K562 (cell line): ENCODE measurements around the gene GABPB2. TPM values are rescaled to one million over a fixed set of nuclear protein-coding genes. Genes with fewer than 3 reads are reported as not detected.

Experiments used
- ATF1 ChIP-seq, 2 experiments: fragments of 450-650 bp in 1 of 2; IDR thresholded peaks; 2 replicates each; pipeline ENCODE4 v1.6.1; 2016; ENCODE audit warnings: missing compliant biosample characterization in 1 of 2, missing genetic modification characterization in 1 of 2
- GTF2B ChIP-seq: IDR thresholded peaks from 2 replicates; pipeline ENCODE4 v1.6.1; 2011; ENCODE audit not compliant: insufficient read length; ENCODE audit errors: extremely low read depth
- JUN ChIP-seq, 2 experiments: sonication (generic) in 1 of 2; formaldehyde crosslinking in 1 of 2; IDR thresholded peaks; 2 replicates each; pipeline versions ENCODE4 v1.6.1 to v1.8.0; 2012 to 2022; ENCODE audit warnings: borderline replicate concordance in 2 of 2, mild to moderate bottlenecking in 2 of 2, improper control_type of control experiment in 1 of 2, low read depth in 1 of 2, low read length in 1 of 2, missing genetic modification reagents in 1 of 2
- KAT7 ChIP-seq: sonication (generic); formaldehyde crosslinking; IDR thresholded peaks from 2 replicates; pipeline ENCODE4 v1.8.0; 2022; ENCODE audit warnings: missing genetic modification reagents, mild to moderate bottlenecking, borderline replicate concordance
- KLF13 ChIP-seq: fragments of 450-650 bp; IDR thresholded peaks from 2 replicates; pipeline ENCODE4 v1.6.1; 2016; ENCODE audit warnings: missing genetic modification characterization, low read depth, mild to moderate bottlenecking, missing compliant biosample characterization, moderate library complexity, borderline replicate concordance
- POLR2A ChIP-seq: fragments of 450-650 bp; conservative IDR thresholded peaks from 2 replicates; pipeline ENCODE4 v1.6.1; 2016
- RFX1 ChIP-seq: fragments of 450-650 bp; IDR thresholded peaks from 2 replicates; pipeline ENCODE4 v1.6.1; 2016; ENCODE audit warnings: mild to moderate bottlenecking, moderate library complexity
- TRIM24 ChIP-seq, 2 experiments: fragments of 450-650 bp; IDR thresholded peaks; 2 replicates each; pipeline ENCODE4 v1.6.1; 2016
- ZKSCAN8 ChIP-seq: fragments of 200-800 bp; sonication (Bioruptor generic); IDR thresholded peaks from 2 replicates; pipeline ENCODE4 v1.6.1; 2016; ENCODE audit warnings: missing genetic modification characterization, missing compliant biosample characterization
- ZNF384 ChIP-seq: IDR thresholded peaks from 2 replicates; pipeline ENCODE4 v1.6.1; 2012; ENCODE audit warnings: low read depth, low read length, improper control_type of control experiment
- ZNF589 ChIP-seq: fragments of 200-800 bp; sonication (Bioruptor generic); IDR thresholded peaks from 2 replicates; pipeline ENCODE4 v1.6.1; 2016; ENCODE audit warnings: low read depth, missing genetic modification characterization, missing compliant biosample characterization
- ZNF766 ChIP-seq: fragments of 200-800 bp; sonication (Bioruptor generic); conservative IDR thresholded peaks from 2 replicates; pipeline ENCODE4 v1.6.1; 2016; ENCODE audit warnings: missing genetic modification characterization, missing compliant biosample characterization
- polyA plus RNA-seq, 8 experiments: library from polyadenylated mRNA; depleted of rRNA in 4 of 8; stranded (reverse) in 5 of 8; unstranded in 3 of 8; fragments of >200 nt; fragmentation: Nextera tagmentation in 2 of 8; fragmentation: Illumina TruSeq in 1 of 8; extraction: Ambion mirVana in 2 of 8; extraction: Trizol in 1 of 8; gene quantifications; 2 replicates each; pipeline versions ENCODE4 v1.2.1 to v1.2.3, GENCODE V29; 2011 to 2014; ENCODE audit warnings: inconsistent platforms in 1 of 8, missing spikeins in 1 of 8
- total RNA-seq, 7 experiments: library from RNA; depleted of rRNA in 6 of 7; stranded (reverse); fragments of >200 nt in 6 of 7; fragmentation: Illumina TruSeq in 2 of 7; extraction: Trizol in 2 of 7; gene quantifications; 2 replicates each; pipeline versions ENCODE4 v1.2.1 to v1.2.3, GENCODE V29; 2011 to 2021; ENCODE audit warnings: low replicate concordance in 1 of 7
- TF ChIP-seq, protein P1 (sequence below): fragments of 250-450 bp; sonication (Bioruptor Pico); IDR thresholded peaks from 2 replicates; pipeline ENCODE4 v1.5.0; 2020; ENCODE audit warnings: mild to moderate bottlenecking
- TF ChIP-seq, protein P2 (sequence below): fragments of 450-650 bp; IDR thresholded peaks from 2 replicates; pipeline ENCODE4 v1.6.1; 2016; ENCODE audit warnings: missing biosample characterization, missing genetic modification characterization
- TF ChIP-seq, protein P3 (sequence below), 3 experiments: fragments of 200-800 bp in 1 of 3; fragments of 250-450 bp in 1 of 3; fragments of 450-650 bp in 1 of 3; sonication (Bioruptor Pico) in 1 of 3; sonication (Bioruptor generic) in 1 of 3; formaldehyde crosslinking in 1 of 3; IDR thresholded peaks; 2 replicates each; pipeline versions ENCODE4 v1.6.1 to v1.8.0; 2016 to 2022; ENCODE audit warnings: mild to moderate bottlenecking in 2 of 3, missing genetic modification characterization in 2 of 3, missing compliant biosample characterization in 1 of 3, moderate library complexity in 1 of 3

The GABPB2 gene
- total and polyA plus RNA-seq, 9 of the 15 experiments (the other 6 are each of a cell fraction or from before 2014, with no cell fraction given), result 2.2 to 13.3 (median 6.1) TPM

GRCh38 chr1:151062741-151063371 is 7.7 kb upstream of the GABPB2 start (continued):
- TF ChIP-seq, protein P1, sequence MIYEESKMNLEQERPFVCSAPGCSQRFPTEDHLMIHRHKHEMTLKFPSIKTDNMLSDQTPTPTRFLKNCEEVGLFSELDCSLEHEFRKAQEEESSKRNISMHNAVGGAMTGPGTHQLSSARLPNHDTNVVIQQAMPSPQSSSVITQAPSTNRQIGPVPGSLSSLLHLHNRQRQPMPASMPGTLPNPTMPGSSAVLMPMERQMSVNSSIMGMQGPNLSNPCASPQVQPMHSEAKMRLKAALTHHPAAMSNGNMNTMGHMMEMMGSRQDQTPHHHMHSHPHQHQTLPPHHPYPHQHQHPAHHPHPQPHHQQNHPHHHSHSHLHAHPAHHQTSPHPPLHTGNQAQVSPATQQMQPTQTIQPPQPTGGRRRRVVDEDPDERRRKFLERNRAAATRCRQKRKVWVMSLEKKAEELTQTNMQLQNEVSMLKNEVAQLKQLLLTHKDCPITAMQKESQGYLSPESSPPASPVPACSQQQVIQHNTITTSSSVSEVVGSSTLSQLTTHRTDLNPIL (CRISPR knock-in tag), result no peak
- TF ChIP-seq ZNF766 (CRISPR knock-in tag), result peak; percentile 96
- TF ChIP-seq RFX1, result peak; percentile 81
- TF ChIP-seq ZKSCAN8 (CRISPR knock-in tag), result no peak
- peak; percentile 98 for TF ChIP-seq JUN (IDR thresholded peaks at IDR 0.05; ENCODE audit: borderline replicate concordance, low read depth, low read length)
- peak; percentile 96; the same call in 1 of the 2 replicates for TF ChIP-seq JUN (CRISPR knock-in tag; IDR thresholded peaks at IDR 0.05; ENCODE audit: borderline replicate concordance)
- TF ChIP-seq, protein P2, sequence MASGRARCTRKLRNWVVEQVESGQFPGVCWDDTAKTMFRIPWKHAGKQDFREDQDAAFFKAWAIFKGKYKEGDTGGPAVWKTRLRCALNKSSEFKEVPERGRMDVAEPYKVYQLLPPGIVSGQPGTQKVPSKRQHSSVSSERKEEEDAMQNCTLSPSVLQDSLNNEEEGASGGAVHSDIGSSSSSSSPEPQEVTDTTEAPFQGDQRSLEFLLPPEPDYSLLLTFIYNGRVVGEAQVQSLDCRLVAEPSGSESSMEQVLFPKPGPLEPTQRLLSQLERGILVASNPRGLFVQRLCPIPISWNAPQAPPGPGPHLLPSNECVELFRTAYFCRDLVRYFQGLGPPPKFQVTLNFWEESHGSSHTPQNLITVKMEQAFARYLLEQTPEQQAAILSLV (tag), result no peak
- TF ChIP-seq POLR2A, result no peak
- no peak for TF ChIP-seq ATF1 (CRISPR knock-in tag; IDR thresholded peaks at IDR 0.05)
- TF ChIP-seq ATF1 (tag; IDR thresholded peaks at IDR 0.05), result peak; percentile 67
- no peak for TF ChIP-seq GTF2B
- no peak for TF ChIP-seq KAT7 (CRISPR knock-in tag)
- TF ChIP-seq ZNF589 (CRISPR knock-in tag), result peak; percentile 16; the same call in 1 of the 2 replicates
- peak; percentile 65 for TF ChIP-seq ZNF384
- TF ChIP-seq TRIM24 (IDR thresholded peaks at IDR 0.05), result no peak
- no peak for TF ChIP-seq KLF13 (tag)
- TF ChIP-seq, protein P3, sequence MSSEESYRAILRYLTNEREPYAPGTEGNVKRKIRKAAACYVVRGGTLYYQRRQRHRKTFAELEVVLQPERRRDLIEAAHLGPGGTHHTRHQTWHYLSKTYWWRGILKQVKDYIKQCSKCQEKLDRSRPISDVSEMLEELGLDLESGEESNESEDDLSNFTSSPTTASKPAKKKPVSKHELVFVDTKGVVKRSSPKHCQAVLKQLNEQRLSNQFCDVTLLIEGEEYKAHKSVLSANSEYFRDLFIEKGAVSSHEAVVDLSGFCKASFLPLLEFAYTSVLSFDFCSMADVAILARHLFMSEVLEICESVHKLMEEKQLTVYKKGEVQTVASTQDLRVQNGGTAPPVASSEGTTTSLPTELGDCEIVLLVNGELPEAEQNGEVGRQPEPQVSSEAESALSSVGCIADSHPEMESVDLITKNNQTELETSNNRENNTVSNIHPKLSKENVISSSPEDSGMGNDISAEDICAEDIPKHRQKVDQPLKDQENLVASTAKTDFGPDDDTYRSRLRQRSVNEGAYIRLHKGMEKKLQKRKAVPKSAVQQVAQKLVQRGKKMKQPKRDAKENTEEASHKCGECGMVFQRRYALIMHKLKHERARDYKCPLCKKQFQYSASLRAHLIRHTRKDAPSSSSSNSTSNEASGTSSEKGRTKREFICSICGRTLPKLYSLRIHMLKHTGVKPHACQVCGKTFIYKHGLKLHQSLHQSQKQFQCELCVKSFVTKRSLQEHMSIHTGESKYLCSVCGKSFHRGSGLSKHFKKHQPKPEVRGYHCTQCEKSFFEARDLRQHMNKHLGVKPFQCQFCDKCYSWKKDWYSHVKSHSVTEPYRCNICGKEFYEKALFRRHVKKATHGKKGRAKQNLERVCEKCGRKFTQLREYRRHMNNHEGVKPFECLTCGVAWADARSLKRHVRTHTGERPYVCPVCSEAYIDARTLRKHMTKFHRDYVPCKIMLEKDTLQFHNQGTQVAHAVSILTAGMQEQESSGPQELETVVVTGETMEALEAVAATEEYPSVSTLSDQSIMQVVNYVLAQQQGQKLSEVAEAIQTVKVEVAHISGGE (CRISPR knock-in tag; IDR thresholded peaks at IDR 0.05), result 0 out of 6 replicates have a peak, but pooled peaks of 1 of the 3 experiments have one; percentile 37
